K562 (cell line): ENCODE results near the gene C1QTNF5. TPM values are rescaled to one million over a fixed set of nuclear protein-coding genes. Genes with fewer than 3 reads are reported as not detected.

Source experiments
- BHLHE40 ChIP-seq: IDR thresholded peaks from 2 replicates; pipeline ENCODE4 v1.6.1; 2011; ENCODE audit warnings: low read length, improper control_type of control experiment
- E2F5 ChIP-seq: sonication (generic); formaldehyde crosslinking; IDR thresholded peaks from 2 replicates; pipeline ENCODE4 v1.8.0; 2022; ENCODE audit warnings: mild to moderate bottlenecking, missing genetic modification reagents
- EP300 ChIP-seq: IDR thresholded peaks from 2 replicates; pipeline ENCODE4 v1.6.1; 2012; ENCODE audit warnings: low read length, improper control_type of control experiment
- HEY1 ChIP-seq: fragments of 250-450 bp; sonication (Bioruptor Pico); IDR thresholded peaks from 2 replicates; pipeline ENCODE4 v1.5.0; 2020; ENCODE audit warnings: mild to moderate bottlenecking, moderate library complexity, borderline replicate concordance
- HSF4 ChIP-seq: fragments of 250-450 bp; sonication (Bioruptor Pico); IDR thresholded peaks from 2 replicates; pipeline ENCODE4 v2.1.2; 2022; ENCODE audit warnings: mild to moderate bottlenecking, moderate library complexity, borderline replicate concordance
- IRF2 ChIP-seq: sonication (generic); formaldehyde crosslinking; IDR thresholded peaks from 2 replicates; pipeline ENCODE4 v1.8.1; 2022; ENCODE audit warnings: mild to moderate bottlenecking, missing genetic modification reagents
- MAFG ChIP-seq: fragments of 450-650 bp; conservative IDR thresholded peaks from 2 replicates; pipeline ENCODE4 v1.6.1; 2016; ENCODE audit warnings: missing genetic modification characterization, missing compliant biosample characterization
- MCM7 ChIP-seq, 2 experiments: fragments of 450-650 bp; IDR thresholded peaks; 2 replicates each; pipeline ENCODE4 v1.6.1; 2016 to 2018
- MTA3 ChIP-seq: fragments of 450-650 bp; formaldehyde crosslinking; IDR thresholded peaks from 2 replicates; pipeline ENCODE4 v1.6.1; 2017; ENCODE audit warnings: mild to moderate bottlenecking, borderline replicate concordance
- NEUROD1 ChIP-seq: fragments of 150-350 bp; IDR thresholded peaks from 2 replicates; pipeline ENCODE4 v1.6.1; 2014; ENCODE audit warnings: borderline replicate concordance, low read length, low read depth; ENCODE audit not compliant: partially characterized antibody
- NR4A1 ChIP-seq, 2 experiments: fragments of 250-450 bp in 1 of 2; fragments of 450-650 bp in 1 of 2; sonication (Bioruptor Pico) in 1 of 2; IDR thresholded peaks; 2 replicates each; pipeline versions ENCODE4 v1.4.0 to v1.6.1; 2016 to 2020; ENCODE audit warnings: mild to moderate bottlenecking in 2 of 2, missing compliant biosample characterization in 1 of 2, missing genetic modification characterization in 1 of 2, moderate library complexity in 1 of 2
- SMC3 ChIP-seq: conservative IDR thresholded peaks from 2 replicates; pipeline ENCODE4 v1.6.1; 2011; ENCODE audit warnings: low read depth, low read length, improper control_type of control experiment; ENCODE audit not compliant: insufficient read depth
- TFAP4 ChIP-seq: sonication (generic); formaldehyde crosslinking; IDR thresholded peaks from 2 replicates; pipeline ENCODE4 v1.8.0; 2022; ENCODE audit warnings: missing genetic modification reagents, mild to moderate bottlenecking, moderate library complexity, borderline replicate concordance
- TFE3 ChIP-seq: fragments of 450-650 bp; formaldehyde crosslinking; IDR thresholded peaks from 2 replicates; pipeline ENCODE4 v1.4.0; 2020; ENCODE audit warnings: mild to moderate bottlenecking, mixed read lengths
- THAP12 ChIP-seq: fragments of 250-450 bp; sonication (Bioruptor Pico); IDR thresholded peaks from 2 replicates; pipeline ENCODE4 v1.9.0; 2021; ENCODE audit warnings: mild to moderate bottlenecking, inconsistent platforms
- XRCC4 ChIP-seq: IDR thresholded peaks from one replicate; pipeline ENCODE4 v1.6.1; 2011; ENCODE audit not compliant: insufficient read depth, insufficient read length; ENCODE audit errors: extremely low read depth
- ZFP36 ChIP-seq: fragments of 150-350 bp; IDR thresholded peaks from 2 replicates; pipeline ENCODE4 v1.6.1; 2018; ENCODE audit warnings: low read length, low read depth; ENCODE audit not compliant: partially characterized antibody
- ZNF23 ChIP-seq: fragments of 250-450 bp; sonication (Bioruptor Pico); IDR thresholded peaks from 2 replicates; pipeline ENCODE4 v1.4.0; 2020; ENCODE audit warnings: mild to moderate bottlenecking
- ZNF589 ChIP-seq: fragments of 200-800 bp; sonication (Bioruptor generic); IDR thresholded peaks from 2 replicates; pipeline ENCODE4 v1.6.1; 2016; ENCODE audit warnings: low read depth, missing genetic modification characterization, missing compliant biosample characterization
- ZNF707 ChIP-seq: fragments of 250-450 bp; sonication (Bioruptor Pico); conservative IDR thresholded peaks from 2 replicates; pipeline ENCODE4 v1.8.0; 2022; ENCODE audit warnings: inconsistent platforms, mild to moderate bottlenecking, moderate library complexity
- ZZZ3 ChIP-seq: fragments of 450-650 bp; IDR thresholded peaks from 2 replicates; pipeline ENCODE4 v1.6.1; 2016; ENCODE audit warnings: antibody characterized with exemption, mild to moderate bottlenecking, moderate library complexity
- polyA plus RNA-seq, 8 experiments: library from polyadenylated mRNA; depleted of rRNA in 4 of 8; stranded (reverse) in 5 of 8; unstranded in 3 of 8; fragments of >200 nt; fragmentation: Nextera tagmentation in 2 of 8; fragmentation: Illumina TruSeq in 1 of 8; extraction: Ambion mirVana in 2 of 8; extraction: Trizol in 1 of 8; gene quantifications; 2 replicates each; pipeline versions ENCODE4 v1.2.1 to v1.2.3, GENCODE V29; 2011 to 2014; ENCODE audit warnings: inconsistent platforms in 1 of 8, missing spikeins in 1 of 8
- total RNA-seq, 7 experiments: library from RNA; depleted of rRNA in 6 of 7; stranded (reverse); fragments of >200 nt in 6 of 7; fragmentation: Illumina TruSeq in 2 of 7; extraction: Trizol in 2 of 7; gene quantifications; 2 replicates each; pipeline versions ENCODE4 v1.2.1 to v1.2.3, GENCODE V29; 2011 to 2021; ENCODE audit warnings: low replicate concordance in 1 of 7

C1QTNF5 gene
- total and polyA plus RNA-seq, 9 of the 15 experiments (the other 6 are each of a cell fraction or from before 2014, with no cell fraction given), result 0.07 to 0.76 (median 0.24) TPM; not detected in 1

GRCh38 chr11:119368121-119369034 lies 27.7 kb upstream of the C1QTNF5 start (continued):
- TF ChIP-seq THAP12, result no peak
- TF ChIP-seq ZZZ3, result no peak
- TF ChIP-seq MCM7 (IDR thresholded peaks at IDR 0.05), result no peak
- no peak for TF ChIP-seq ZFP36
- no peak for TF ChIP-seq XRCC4
- TF ChIP-seq MAFG (tag), result peak; percentile 88
- TF ChIP-seq EP300, result peak; percentile 47; the same call in 1 of the 2 replicates
- peak; percentile 35; the same call in 1 of the 2 replicates for TF ChIP-seq BHLHE40
- TF ChIP-seq HEY1 (CRISPR knock-in tag), result no peak
- no peak for TF ChIP-seq NEUROD1
- TF ChIP-seq TFAP4 (CRISPR knock-in tag), result peak; percentile 97
- no peak for TF ChIP-seq MTA3
- TF ChIP-seq NR4A1 (CRISPR knock-in tag; IDR thresholded peaks at IDR 0.05), result no peak
- no peak for TF ChIP-seq NR4A1 (tag; IDR thresholded peaks at IDR 0.05)
- TF ChIP-seq ZNF589 (CRISPR knock-in tag), result no peak
- TF ChIP-seq HSF4 (CRISPR knock-in tag), result no peak
- TF ChIP-seq IRF2, result no peak
- no peak for TF ChIP-seq ZNF707 (CRISPR knock-in tag)
- no peak for TF ChIP-seq ZNF23 (CRISPR knock-in tag)
- TF ChIP-seq TFE3, result peak; percentile 91
- TF ChIP-seq SMC3, result no peak
- no peak for TF ChIP-seq E2F5
